Retinal pigment epithelial cell (primary cell): ENCODE measurements around the gene CLCN4.

Source experiments
- DNase-seq: peaks from one replicate; pipeline ENCODE4 v3.0.0-alpha.2; 2010; ENCODE audit warnings: low read depth
- H3K4me3 ChIP-seq: 2 replicates; pipeline ENCODE4 v1.5.1; 2011; ENCODE audit warnings: mild to moderate bottlenecking, low read length, control low read depth, moderate library complexity
- CTCF ChIP-seq: conservative IDR thresholded peaks from 2 replicates; pipeline ENCODE4 v1.5.1; 2011; ENCODE audit warnings: low read depth, low read length, control low read depth, inconsistent platforms

CLCN4 gene

GRCh38 chrX:10197279-10198210, 40.8 kb downstream of the CLCN4 start:
- no peak overlapping the region for H3K4me3 ChIP-seq
- no peak for TF ChIP-seq CTCF
- DNase-seq, result no peak

- TF ChIP-seq CTCF, result no peak
- H3K4me3 ChIP-seq, result no peak overlapping the region
- DNase-seq, result no peak
Observed at GRCh38 chrX:10198254-10198653, 41.5 kb downstream of the CLCN4 start.

- no peak overlapping the region for H3K4me3 ChIP-seq
- DNase-seq, result no peak
Observed at GRCh38 chrX:10199212-10199611, 42.4 kb downstream of the CLCN4 start.

GRCh38 chrX:10203617-10204016, 46.8 kb downstream of the CLCN4 start:
- DNase-seq, result no peak
- no peak for TF ChIP-seq CTCF
- H3K4me3 ChIP-seq, result no peak overlapping the region

More at GRCh38 chrX:10199212-10199611, 42.4 kb downstream of the CLCN4 start:
- TF ChIP-seq CTCF, result no peak

DNA sequence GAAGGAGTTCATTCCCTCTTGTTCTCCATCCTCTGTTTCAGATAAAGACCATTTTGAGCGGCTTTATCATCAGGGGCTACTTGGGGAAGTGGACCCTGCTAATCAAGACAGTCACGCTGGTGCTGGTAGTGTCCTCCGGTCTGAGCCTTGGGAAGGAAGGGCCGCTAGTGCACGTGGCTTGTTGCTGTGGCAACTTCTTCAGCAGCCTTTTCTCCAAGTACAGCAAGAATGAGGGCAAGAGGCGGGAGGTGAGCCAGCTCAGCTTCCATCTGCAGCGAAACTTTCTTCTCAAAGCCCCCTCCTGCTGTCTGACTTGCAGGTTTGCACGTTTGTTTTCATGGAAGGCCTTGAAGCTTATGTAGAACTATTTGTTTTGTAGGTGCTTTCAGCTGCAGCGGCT, 49.5 kb downstream of the CLCN4 start:
- no peak for DNase-seq
- TF ChIP-seq CTCF, result no peak

GRCh38 chrX:10208281-10208856, 51.6 kb downstream of the CLCN4 start:
- no peak overlapping the region for H3K4me3 ChIP-seq
- no peak for TF ChIP-seq CTCF
- no peak for DNase-seq

More for the DNA sequence above, 49.5 kb downstream of the CLCN4 start:
- H3K4me3 ChIP-seq, result no peak overlapping the region
